ENCODE measurements around the gene FAM151B. TPM values are rescaled to one million over a fixed set of nuclear protein-coding genes. Genes with fewer than 3 reads are reported as not detected.

FAM151B gene
- 2.5 and 5.5 TPM in 2 replicates for total RNA-seq

DNA sequence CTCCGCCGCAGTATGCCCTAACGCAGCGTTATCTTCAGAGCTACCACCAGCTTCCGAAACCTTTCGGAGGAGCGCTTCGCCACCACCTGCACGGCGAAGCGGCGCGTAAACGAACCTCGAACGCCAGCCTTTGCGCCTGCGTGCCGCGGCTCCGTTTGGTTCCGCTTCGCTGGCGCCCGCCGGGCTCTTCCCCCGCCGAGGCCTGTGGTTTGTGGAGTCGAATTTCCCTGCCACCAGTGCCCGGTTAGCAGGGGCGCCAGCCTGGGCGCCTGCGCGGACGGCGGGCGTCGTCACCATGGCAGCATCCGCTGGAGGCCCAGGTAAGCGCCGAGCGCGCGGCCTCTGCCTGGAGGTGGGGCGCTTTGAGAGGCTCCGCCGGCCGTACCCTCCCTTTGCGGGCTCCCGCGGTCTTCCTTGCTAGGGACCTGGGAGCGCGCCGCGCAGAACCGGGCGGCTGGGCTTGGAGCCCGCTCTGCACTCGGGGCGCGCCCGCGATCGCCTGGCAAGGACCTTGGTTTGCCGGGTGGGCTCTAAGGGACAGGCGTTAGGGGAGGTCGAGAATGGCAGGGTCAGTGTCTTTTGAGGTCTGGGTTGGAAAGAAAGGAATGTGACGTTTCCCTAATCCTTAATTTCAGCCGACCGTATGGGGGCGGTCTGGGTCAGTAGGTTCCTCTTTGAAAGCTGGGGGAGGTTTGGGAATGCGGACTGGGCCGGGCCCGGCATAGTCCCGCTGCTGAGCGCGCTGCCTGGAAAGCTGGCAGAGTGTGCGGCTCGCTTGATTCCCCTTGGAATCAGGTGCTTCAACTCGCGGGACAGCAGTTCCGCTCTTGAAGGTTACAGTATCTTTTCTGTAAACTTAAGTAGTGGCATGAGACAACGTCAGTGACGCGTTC lies at the start of gene FAM151B:
TSS of gene FAM151B (plus strand) at position 272 of the 893 bp plus-strand sequence. CDS start at position 296, 24 bp downstream.

DNA sequence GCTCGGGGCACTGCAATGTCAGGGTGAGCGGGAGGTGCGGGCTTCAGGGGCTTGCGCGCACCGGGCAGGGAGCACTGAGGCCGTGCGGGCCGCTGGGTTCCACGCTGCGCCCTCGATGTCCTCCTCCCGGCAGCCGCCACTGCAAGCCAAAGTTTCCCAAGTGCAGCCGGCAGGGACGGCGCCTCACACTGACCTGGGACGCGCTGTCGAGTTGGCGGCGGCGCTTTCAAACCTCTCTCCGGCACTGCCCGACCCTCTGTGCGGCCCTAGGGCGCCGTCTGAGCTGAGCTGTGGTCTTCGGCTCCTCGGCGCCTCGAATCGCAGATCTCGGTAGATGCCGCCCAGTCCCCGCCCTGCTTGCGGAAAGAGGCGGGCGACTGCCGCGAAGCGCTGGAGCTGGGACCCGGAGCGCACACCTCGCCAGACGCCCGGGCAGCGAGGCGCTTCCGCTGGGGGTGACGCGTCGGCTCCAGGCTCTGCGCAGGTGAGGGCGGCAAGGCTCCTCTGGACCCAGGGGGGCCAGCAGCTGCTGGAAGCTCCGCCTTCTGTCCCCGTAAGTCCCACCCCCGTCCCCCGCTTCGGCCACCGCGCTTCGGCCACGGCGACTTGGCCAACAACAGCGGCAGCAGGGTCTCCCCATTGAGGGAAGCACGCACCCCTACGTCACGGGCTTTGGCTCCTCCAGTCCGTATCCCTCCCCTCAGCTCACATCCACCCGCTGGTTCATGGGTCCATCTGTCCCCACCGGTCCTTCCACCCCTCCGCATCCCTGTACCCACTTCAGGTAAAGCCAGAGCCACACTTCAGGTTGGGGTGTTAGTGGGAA lies 82.3 kb downstream of the FAM151B start, which contains the start of gene ANKRD34B:
TSS of gene ANKRD34B (minus strand) at position 320 of the 826 bp plus-strand sequence. CDS start 10,261 bp downstream, outside the sequence.

Other genes starting within 250 kb of the FAM151B start
- 10.3 and 12.1 TPM in 2 replicates for gene SERINC5, start 232.1 kb upstream of the FAM151B start, total RNA-seq
- gene SPZ1, start 168.1 kb upstream of the FAM151B start, total RNA-seq: not detected in 2 replicates
- 17.6 and 20.1 TPM in 2 replicates for gene ZFYVE16, start 80.0 kb upstream of the FAM151B start, total RNA-seq
- gene ANKRD34B, start 82.2 kb downstream of the FAM151B start, total RNA-seq: not detected in 2 replicates
- gene MSH3, start 166.6 kb downstream of the FAM151B start, total RNA-seq: 11.0 and 20.7 TPM in 2 replicates
- 31.2 and 44.6 TPM in 2 replicates for gene DHFR, start 166.9 kb downstream of the FAM151B start, total RNA-seq